Activated CD4-positive, alpha-beta T cell treated with anti-CD3 and anti-CD28 coated beads, Interleukin-2, amount 10 ng/mL, durations not matched to agents 24 days and 14 days (primary cell): ENCODE data around the gene MAN1B1. TPM values are rescaled to one million over a fixed set of nuclear protein-coding genes. Genes with fewer than 3 reads are reported as not detected.
A peak's percentile ranks its signal among the peaks of the same experiment; 100 is the strongest.

Experiments
- DNase-seq: peaks from one replicate; pipeline ENCODE4 v3.0.0; 2022
- H3K27ac Mint-ChIP-seq: one replicate; pipeline ENCODE4 v1.8.0; 2022; ENCODE audit warnings: mild to moderate bottlenecking, mixed read lengths
- H3K27me3 Mint-ChIP-seq: one replicate; pipeline ENCODE4 v1.8.0; 2022; ENCODE audit warnings: mixed read lengths
- H3K36me3 Mint-ChIP-seq: one replicate; pipeline ENCODE4 v1.8.0; 2022; ENCODE audit warnings: low read depth, mild to moderate bottlenecking, mixed read lengths
- H3K4me1 Mint-ChIP-seq: one replicate; pipeline ENCODE4 v1.8.0; 2021; ENCODE audit warnings: mixed read lengths
- H3K4me3 Mint-ChIP-seq: one replicate; pipeline ENCODE4 v1.8.0; 2022; ENCODE audit warnings: mild to moderate bottlenecking, moderate library complexity, mixed read lengths
- H3K9me3 Mint-ChIP-seq: one replicate; pipeline ENCODE4 v1.8.0; 2021; ENCODE audit warnings: mixed read lengths
- intact Hi-C: fragments of 100-400 bp; cut with micrococcal nuclease; formaldehyde crosslinking; loops from one replicate; pipeline ENCODE4 v1.15.1; 2023
- total RNA-seq: library from RNA; stranded (reverse); gene quantifications from 2 replicates; pipeline ENCODE4 v1.2.3, GENCODE V29; 2022

MAN1B1 gene
- total RNA-seq, result 49.7 and 50.1 TPM in 2 replicates

DNA sequence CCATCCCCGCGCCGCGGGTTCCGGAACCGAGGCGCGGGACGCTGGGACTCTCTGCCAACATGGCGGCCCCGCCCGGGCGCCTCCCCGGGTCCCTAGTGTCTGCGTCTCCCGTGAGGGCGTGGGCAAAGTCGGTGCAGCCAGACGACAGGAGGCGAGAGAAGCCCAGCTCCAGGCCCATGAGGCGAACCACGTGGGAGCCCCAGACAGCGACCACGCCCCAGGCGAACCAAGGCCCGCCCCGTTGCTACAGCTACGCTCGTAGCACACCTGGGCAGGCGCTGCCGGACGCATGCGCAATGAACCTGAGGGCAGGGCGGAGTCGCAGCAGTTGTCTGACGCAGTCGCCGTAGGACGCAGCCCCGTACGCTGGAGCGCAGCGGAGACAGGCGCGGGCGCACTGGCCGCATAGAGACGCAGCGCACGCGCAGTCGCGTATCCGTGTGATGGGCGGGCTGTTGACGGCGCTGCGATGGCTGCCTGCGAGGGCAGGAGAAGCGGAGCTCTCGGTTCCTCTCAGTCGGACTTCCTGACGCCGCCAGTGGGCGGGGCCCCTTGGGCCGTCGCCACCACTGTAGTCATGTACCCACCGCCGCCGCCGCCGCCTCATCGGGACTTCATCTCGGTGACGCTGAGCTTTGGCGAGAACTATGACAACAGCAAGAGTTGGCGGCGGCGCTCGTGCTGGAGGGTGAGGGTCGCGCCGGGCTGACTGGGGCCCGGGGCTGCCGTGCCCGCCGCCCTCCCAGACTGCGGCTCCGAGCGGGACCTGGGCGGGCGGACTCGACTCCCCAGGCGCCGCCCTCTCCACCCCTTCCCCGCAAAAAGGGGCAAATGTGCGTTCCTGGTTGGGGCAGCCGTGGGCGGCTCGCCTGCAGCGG is at the start of gene MAN1B1:
MAN1B1 (plus strand) TSS at position 455 of the 878 bp plus-strand sequence; CDS start at position 470, 15 bp downstream.
- intact Hi-C loops, result loop anchor here (1.0 to 2.0 kb wide), 5 partner anchors 9 to 137 kb away; partner anchors contain the start of genes DPP7, SAPCD2 and UAP1L1
- Mint-ChIP-seq H3K4me3 (peak within 1 kb of the TSS; percentile 94), H3K27ac (peak within 1 kb of the TSS; percentile 98), H3K27me3 (peaks cover 3% of the 10 kb centered on the region), H3K36me3 (peaks cover 22% of the 10 kb centered on the region), H3K4me1 (peaks cover 35% of the 10 kb centered on the region), H3K9me3 (no peaks in the 10 kb centered on the region)
- peak; percentile 100 for DNase-seq

DNA sequence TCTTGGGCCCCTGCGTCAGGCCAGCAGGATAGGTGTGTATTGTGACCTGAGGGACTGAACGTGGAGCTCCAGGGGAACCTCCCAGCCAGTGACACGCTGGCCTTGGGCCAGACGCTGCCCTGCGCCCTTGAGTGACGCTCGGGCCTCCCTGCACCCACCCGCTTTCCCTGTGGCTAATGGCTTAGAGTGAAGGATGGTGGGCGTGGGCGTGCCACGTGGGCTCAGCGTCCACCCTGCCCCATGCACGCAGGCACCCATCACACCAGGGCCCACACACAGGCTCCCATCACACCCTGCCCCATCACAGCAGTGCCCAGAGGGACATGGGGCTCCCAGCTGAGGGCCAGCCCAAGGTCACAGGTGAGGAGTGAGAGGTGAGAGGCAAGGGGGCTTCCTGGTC is 49.8 kb upstream of the MAN1B1 start:
- peaks cover 2% of the 10 kb centered on the region for H3K36me3 Mint-ChIP-seq
- peaks cover 19% of the 10 kb centered on the region for H3K4me1 Mint-ChIP-seq
- DNase-seq, result no peak
- intact Hi-C loops, result no loop called here
- no peak overlapping the region for H3K4me3 Mint-ChIP-seq
- H3K9me3 Mint-ChIP-seq, result no peaks in the 10 kb centered on the region
- no peak overlapping the region for H3K27ac Mint-ChIP-seq
- H3K27me3 Mint-ChIP-seq, result peaks cover 2% of the 10 kb centered on the region

DNA sequence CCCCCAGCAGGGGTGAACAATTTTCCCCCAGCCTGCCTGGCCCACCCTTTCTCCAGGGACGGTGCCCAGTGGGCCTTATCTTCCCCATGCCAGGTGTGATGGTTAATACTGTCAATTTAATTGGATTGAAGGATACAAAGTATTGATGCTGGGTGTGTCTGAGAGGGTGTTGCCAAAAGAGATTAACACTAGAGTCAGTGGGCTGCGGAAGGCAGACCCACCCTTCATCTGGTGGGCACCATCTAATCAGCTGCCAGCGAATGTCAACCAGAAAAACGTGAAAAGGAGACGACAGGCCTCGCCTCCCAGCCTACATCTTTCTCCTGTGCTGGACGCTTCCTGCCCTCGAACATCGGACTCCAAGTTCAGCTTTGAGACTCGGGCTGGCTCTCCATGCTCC is 49.3 kb upstream of the MAN1B1 start:
- intact Hi-C loops, result no loop called here
- Mint-ChIP-seq H3K36me3 (peaks cover 2% of the 10 kb centered on the region), H3K9me3 (no peaks in the 10 kb centered on the region), H3K27ac (no peak overlapping the region), H3K4me3 (no peak overlapping the region), H3K27me3 (peaks cover 2% of the 10 kb centered on the region), H3K4me1 (peaks cover 17% of the 10 kb centered on the region)
- DNase-seq, result no peak

DNA sequence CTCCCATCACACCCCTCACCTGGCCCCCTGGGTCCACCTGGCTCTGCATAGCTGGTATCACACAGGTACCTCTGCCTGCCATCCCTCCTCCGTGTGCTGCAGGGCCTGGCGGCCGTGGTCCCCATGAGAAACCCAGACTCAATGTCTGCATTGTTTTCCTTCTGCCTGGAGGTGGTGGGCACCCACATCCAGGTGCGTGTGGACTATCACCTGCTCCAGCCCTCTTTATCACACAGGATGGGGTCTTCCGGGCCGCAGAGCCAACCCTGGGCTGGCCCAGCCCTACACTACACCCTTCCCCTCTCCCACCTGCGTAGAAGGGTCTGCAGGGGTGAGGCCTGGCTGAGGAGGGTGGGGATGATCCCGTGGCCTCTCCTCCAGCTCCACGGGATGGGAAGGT is 47.9 kb upstream of the MAN1B1 start:
- peaks cover 11% of the 10 kb centered on the region for H3K4me1 Mint-ChIP-seq
- no peak overlapping the region for H3K4me3 Mint-ChIP-seq
- intact Hi-C loops, result no loop called here
- H3K27ac Mint-ChIP-seq, result no peak overlapping the region
- no peaks in the 10 kb centered on the region for H3K27me3 Mint-ChIP-seq
- peaks cover 2% of the 10 kb centered on the region for H3K36me3 Mint-ChIP-seq
- H3K9me3 Mint-ChIP-seq, result no peaks in the 10 kb centered on the region
- DNase-seq, result no peak

DNA sequence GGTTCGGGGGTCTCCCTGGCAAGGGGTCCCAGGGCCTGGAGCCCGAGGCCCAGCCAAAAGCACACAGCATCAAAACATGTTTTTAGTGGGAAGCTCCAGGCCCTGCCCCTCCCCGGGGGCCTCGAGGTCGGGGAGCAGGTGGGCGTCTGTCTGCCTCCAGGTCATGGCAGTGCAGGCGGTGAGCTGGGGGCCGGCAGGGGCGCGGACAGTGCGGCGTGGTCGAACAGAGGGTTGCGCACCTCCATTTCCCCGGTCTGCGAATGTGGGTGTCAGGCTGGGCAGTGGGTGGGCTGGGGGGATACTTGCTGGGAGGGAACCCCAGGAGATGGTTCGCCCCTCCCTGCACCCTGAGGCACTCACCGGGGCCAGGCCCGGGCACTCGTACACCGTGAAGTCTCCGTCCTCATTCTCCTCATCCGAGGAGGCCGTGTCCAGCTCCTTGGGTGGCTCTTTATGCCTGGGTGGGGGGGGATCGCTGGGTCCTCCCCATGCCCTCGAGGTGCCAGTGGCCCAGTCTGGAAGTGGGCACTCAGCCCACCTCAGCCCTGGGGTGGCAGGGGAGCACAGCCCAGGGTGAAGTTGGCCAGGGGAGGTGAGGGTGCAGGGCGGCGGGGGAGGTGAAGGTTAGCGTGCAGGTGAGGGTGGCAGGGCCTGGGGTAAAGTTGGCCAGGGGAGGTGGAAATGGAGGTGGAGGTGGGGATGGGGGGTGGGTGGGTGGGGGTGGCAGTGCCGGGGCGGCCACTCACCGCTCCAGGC is 47.0 kb upstream of the MAN1B1 start:
- peaks cover 2% of the 10 kb centered on the region for H3K36me3 Mint-ChIP-seq
- H3K27ac Mint-ChIP-seq, result no peak overlapping the region
- no peak for DNase-seq
- H3K4me3 Mint-ChIP-seq, result no peak overlapping the region
- peaks cover 7% of the 10 kb centered on the region for H3K4me1 Mint-ChIP-seq
- intact Hi-C loops, result loop anchor here (10.0 kb wide), 1 partner anchor 135 kb away; the partner anchor contains the start of genes LRRC26 and TMEM210
- H3K9me3 Mint-ChIP-seq, result no peaks in the 10 kb centered on the region
- H3K27me3 Mint-ChIP-seq, result peaks cover 2% of the 10 kb centered on the region

DNA sequence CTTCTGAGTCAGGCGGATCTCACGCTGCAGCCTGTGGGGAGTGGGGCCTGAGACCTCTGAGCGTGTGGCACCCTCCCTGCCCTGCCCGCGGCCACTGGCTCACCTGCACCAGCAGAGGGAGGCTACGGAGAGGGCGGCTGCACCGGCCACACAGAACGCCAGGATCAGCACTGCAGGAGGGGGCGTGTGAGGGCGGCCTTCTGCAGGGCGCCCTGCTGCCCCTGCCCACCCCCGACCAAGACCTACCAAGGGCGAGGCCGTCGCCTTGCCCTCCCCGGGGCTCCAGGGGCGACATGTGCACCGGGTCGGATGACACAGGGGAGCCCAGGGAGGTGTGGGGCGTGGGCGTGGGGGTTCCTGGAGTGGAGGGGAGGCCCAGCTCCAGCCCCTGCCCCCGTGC is 46.2 kb upstream of the MAN1B1 start:
- Mint-ChIP-seq H3K4me3 (no peak overlapping the region), H3K4me1 (peaks cover 6% of the 10 kb centered on the region), H3K27me3 (peaks cover 6% of the 10 kb centered on the region), H3K36me3 (peaks cover 2% of the 10 kb centered on the region), H3K27ac (no peak overlapping the region), H3K9me3 (no peaks in the 10 kb centered on the region)
- intact Hi-C loops, result loop anchor here (10.0 kb wide), 1 partner anchor 134 kb away; the partner anchor contains the start of genes LRRC26 and TMEM210
- DNase-seq, result no peak

DNA sequence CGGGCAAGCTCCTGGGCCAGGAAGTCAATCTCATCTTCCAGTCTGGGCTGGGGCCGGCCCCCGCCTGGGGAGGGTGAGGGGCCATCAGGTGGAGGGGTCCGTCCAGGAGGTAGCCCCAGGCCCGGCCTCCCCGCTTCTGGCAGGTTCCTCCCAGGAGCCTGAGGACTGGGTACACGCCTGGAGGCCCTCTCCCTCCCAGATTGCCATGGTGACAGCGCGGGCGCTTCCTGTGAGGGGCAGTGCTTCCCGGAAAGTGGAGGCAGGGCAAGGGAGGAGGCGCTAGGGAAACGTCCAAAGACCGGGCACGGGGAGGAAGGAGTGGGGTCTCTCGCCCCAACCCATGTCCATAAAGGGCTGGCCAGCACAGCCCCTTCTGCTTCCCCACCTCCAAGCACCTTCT is 45.7 kb upstream of the MAN1B1 start:
- no peak overlapping the region for H3K4me3 Mint-ChIP-seq
- H3K9me3 Mint-ChIP-seq, result no peaks in the 10 kb centered on the region
- H3K27me3 Mint-ChIP-seq, result peaks cover 6% of the 10 kb centered on the region
- no peak for DNase-seq
- peaks cover 2% of the 10 kb centered on the region for H3K36me3 Mint-ChIP-seq
- H3K27ac Mint-ChIP-seq, result no peak overlapping the region
- intact Hi-C loops, result loop anchor here (10.0 kb wide), 1 partner anchor 134 kb away; the partner anchor contains the start of genes LRRC26 and TMEM210
- peaks cover 6% of the 10 kb centered on the region for H3K4me1 Mint-ChIP-seq

DNA sequence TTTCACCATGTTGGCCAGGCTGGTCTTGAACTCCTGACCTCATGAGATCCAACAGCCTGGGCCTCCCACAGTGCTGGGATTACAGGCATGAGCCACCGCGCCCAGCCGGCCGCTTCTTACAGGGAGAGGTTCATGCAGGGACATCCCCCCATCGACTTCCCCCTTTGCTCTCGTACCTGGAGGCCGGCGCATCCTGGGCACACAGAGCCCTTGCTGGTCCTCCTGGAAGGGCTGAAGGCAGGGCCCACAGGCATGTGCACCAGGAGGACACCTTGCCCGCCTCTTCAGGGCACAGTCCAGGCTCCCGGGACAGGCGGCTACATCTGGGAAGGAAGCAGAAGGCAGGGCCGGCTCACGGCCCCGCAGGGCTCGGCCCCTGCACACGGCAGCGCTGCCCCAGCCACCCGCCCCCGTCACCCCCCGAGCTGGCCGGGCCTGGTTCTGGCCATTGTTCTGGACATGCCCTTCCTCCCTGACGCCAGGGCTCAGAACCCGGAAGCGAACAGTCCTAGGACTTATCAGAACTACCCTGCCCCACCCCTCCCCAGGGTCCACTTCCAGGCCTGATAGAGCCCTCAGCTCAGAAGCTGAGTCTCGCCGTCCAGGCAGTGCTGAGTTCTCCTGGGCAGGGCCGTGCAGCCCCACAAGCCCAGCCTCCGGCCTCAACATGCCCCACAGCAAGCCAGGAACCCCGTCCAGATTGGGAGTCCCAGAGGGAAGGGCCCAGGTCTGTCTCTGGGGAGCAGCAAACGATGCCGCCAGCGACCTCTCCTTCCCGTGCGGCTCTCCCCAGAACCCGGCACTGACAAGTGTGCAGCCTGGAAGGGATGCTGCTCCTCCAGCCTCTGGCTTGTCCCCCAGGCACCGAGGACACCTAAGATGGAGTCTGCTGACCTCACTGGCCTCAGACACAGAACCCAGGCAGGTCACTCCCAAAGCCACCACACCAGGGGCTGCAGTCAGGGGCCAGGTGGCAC is 43.7 kb upstream of the MAN1B1 start:
- Mint-ChIP-seq H3K4me3 (no peak overlapping the region), H3K9me3 (no peaks in the 10 kb centered on the region)
- intact Hi-C loops, result loop anchor here (10.0 kb wide), 1 partner anchor 132 kb away; the partner anchor contains the start of genes LRRC26 and TMEM210

DNA sequence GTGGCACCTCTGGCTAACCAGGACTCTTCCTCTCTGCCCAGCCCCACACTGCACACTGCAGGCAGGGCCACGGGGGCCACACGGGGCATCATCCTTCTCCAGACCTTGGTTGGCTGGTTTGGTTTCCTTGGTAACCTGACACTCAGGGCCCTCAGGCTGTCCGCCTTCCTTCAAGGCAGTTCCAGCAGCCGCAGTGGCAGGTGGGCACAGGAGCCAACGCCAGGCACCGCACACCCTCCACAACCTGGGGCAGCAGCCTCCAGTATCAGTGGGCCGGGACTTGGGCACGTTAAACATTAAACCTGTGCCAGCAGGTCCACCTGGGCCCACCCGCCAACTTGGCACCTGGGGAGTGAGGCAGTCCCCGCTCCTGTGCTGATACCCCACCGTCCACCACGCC is 42.7 kb upstream of the MAN1B1 start:
- no peaks in the 10 kb centered on the region for H3K36me3 Mint-ChIP-seq
- no peak for DNase-seq
- no peaks in the 10 kb centered on the region for H3K9me3 Mint-ChIP-seq
- no peak overlapping the region for H3K4me3 Mint-ChIP-seq
- intact Hi-C loops, result loop anchor here (10.0 kb wide), 1 partner anchor 131 kb away; the partner anchor contains the start of genes LRRC26 and TMEM210
- H3K4me1 Mint-ChIP-seq, result peaks cover 6% of the 10 kb centered on the region
- peaks cover 16% of the 10 kb centered on the region for H3K27me3 Mint-ChIP-seq
- H3K27ac Mint-ChIP-seq, result no peak overlapping the region

More for the DNA sequence above, 43.7 kb upstream of the MAN1B1 start:
- Mint-ChIP-seq H3K4me1 (peaks cover 6% of the 10 kb centered on the region), H3K27me3 (peaks cover 14% of the 10 kb centered on the region), H3K36me3 (peaks cover 2% of the 10 kb centered on the region), H3K27ac (no peak overlapping the region)
- DNase-seq, result no peak

DNA sequence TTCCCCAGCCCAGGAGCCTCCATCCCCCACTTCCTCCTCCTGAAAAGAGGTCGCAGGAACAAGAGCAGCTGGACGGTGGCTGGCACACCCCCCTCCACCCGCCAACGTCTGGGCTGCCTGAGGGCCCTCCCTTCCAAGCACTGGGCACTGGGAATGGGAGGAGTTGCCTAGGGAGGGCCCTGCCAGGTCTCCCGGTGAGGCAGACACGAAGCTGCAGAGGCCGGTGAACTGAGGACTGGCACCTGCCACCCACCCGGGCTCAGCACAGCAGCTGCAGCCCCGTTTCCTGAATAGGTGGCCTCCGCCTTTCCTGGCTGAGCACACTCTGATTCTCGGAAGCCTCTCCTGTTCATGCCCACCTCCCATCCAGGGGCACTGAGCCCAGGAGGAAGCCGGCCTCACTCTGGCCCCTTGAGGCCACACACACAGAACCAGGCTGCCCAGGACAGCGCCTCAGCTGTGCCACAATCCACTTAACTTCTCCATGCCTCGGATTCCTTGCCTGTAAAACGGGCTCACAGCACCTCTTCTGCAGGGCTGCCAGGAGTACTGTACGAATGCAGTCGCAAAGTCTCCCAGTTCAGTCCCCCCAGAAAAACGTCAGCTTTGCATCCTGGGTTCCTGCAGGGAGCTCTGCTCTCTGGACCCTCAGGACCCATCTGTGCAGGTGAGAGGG is 42.1 kb upstream of the MAN1B1 start:
- Mint-ChIP-seq H3K4me3 (peak overlapping the region; percentile 78), H3K36me3 (no peaks in the 10 kb centered on the region), H3K4me1 (peaks cover 7% of the 10 kb centered on the region), H3K27me3 (peaks cover 19% of the 10 kb centered on the region), H3K9me3 (no peaks in the 10 kb centered on the region), H3K27ac (no peak overlapping the region)
- peak; percentile 67 for DNase-seq
- intact Hi-C loops, result loop anchor here (5.0 to 10.0 kb wide), 3 partner anchors 83 to 197 kb away; partner anchors contain the start of genes LRRC26, PHPT1 and TMEM210

DNA sequence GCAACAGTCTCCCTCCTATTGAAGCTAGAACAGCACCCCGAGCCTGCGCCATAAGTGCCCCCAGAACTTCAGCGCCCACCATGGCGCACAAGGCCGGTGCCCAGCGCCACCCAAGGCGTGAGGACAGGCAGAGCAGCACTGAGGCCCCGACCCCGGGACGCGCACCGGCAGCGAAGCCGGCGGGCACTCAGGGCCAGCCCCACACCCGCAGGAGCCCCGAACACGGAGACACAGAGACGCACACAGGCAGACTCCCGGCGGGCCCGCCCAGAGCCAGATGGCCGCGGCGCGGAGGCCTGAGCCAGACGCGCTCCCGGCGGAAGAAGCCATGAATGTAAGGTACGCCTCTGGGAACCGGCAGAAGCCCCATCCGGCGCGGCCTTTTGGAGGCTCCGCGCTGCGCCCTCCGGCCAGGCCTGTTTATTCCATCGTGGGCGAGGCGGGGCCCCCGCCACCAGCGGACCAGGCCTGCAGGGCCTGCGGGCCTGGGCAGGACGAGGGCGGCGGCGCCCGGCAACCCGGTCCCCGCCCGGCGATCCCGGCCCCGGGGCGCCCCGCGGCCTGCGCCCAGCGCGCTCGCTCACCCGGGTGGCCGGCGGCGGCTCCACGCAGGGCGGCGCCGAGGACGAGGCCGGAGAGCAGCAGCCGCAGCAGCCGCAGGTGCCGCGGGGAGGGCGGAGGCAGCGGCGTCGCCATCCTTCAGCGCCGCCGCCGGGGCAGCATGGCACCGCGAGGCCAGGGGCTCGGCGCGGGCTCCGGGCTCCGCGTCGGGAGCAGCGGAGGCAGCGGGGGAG is 41.3 kb upstream of the MAN1B1 start:
- no peaks in the 10 kb centered on the region for H3K9me3 Mint-ChIP-seq
- peak overlapping the region; percentile 78 for H3K4me3 Mint-ChIP-seq
- intact Hi-C loops, result loop anchor here (1.0 to 10.0 kb wide), 4 partner anchors 22 to 198 kb away; partner anchors contain the start of genes LRRC26, PHPT1 and TMEM210
- no peaks in the 10 kb centered on the region for H3K36me3 Mint-ChIP-seq
- peak; percentile 78 for DNase-seq
- peaks cover 28% of the 10 kb centered on the region for H3K27me3 Mint-ChIP-seq
- no peak overlapping the region for H3K27ac Mint-ChIP-seq
- peaks cover 7% of the 10 kb centered on the region for H3K4me1 Mint-ChIP-seq
